ENCODE measurements around the gene MED8.

The MED8 gene

GRCh38 chr1:43388613-43389012, 987 bp downstream of the MED8 start:
- in situ Hi-C loops (cut with HindIII; ENCODE audit: low sequenced_read_pairs), result no loop called here

DNA sequence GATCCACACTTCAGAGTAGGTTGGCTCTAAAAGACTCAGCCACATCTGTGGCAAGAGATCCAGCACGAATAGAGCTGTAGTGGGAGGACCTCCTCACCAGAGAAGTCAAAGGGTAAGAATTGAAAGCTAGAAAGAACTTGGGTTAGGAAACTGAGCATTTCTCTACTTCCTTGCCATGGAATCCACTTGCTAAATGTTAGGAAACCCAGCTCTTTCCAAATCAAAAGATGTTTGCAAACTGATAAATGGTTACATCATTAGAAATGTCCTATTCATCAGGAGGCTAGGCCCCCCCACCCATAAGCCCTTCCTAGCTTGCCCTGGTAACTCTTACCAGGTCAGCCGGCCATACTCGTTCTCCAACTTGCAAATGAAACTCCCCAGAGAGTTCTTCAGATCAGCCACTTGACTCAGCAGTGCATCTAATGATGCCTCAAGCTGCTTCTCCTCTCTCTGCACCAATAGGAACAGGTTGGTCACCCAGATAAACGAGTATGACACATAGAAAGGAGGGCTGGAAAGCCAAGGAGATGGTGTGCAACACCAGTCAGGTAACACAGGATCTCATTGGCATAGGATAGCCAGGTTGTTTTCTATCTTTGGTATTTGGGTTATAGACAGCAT, 1.5 kb downstream of the MED8 start:
- in situ Hi-C loops (cut with HindIII; ENCODE audit: low sequenced_read_pairs), result no loop called here

- in situ Hi-C loops (cut with HindIII; ENCODE audit: low sequenced_read_pairs), result no loop called here
These were observed 2.9 kb downstream of the MED8 start for GRCh38 chr1:43386676-43387075.

- in situ Hi-C loops (cut with HindIII; ENCODE audit: low sequenced_read_pairs), result no loop called here
These were observed 6.2 kb downstream of the MED8 start for GRCh38 chr1:43383449-43383848.

DNA sequence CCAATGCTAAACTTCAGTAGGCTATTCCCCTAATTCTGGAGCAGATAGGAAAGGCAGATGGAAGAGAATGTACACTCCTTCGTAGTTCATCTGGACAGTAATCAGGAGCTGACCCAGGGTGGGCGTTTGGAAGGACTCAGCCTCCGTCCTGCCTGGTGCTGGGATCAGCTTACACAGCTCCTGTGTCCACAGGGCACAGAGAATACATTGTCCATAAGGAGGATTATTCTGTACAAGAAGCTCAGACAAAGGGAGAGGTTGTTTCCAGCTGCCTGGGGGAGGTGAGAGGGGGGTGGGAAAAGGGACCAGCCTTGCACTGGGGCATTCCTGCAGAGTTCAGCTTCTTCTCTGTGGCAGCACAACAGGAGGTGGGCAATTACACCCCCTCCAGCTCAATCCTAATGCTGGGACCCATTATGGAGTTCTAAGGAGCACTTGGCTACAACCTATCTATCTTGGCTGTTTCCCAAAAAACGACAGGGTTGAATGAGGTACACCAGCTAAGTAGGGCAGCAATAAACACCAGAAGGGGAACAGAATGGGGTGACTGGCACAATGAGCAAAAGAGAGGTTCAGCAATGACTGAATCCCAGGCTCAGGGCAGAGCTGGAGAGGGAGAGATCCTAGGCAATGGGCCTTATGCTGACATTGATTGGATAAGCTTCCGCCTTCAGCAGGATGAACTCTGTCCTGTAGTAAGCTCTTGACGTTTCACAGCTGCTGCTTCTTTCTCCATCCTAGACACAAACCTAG, 7.4 kb downstream of the MED8 start:
- in situ Hi-C loops (cut with HindIII; ENCODE audit: low sequenced_read_pairs), result no loop called here

GRCh38 chr1:43381612-43382011, 8.0 kb downstream of the MED8 start:
- in situ Hi-C loops (cut with HindIII; ENCODE audit: low sequenced_read_pairs), result no loop called here

DNA sequence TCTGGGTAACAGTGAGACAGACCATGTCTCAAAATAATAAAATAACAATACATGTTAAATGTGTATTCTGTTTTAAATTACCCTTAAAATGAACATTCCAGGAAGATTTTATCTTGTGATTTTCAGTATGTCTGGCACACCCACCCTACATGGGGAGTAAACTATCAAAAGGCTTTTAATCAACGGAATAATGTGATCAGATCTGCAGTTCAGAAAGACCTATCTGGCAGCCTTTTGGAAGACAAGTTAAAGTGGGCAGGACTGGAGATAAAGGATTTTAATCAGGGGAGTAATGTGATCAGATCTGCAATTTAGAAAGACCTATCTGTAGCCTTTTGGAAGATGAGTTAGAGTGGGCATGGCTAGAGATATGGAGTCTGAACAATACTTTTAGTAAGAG, 10.1 kb downstream of the MED8 start:
- in situ Hi-C loops (cut with HindIII; ENCODE audit: low sequenced_read_pairs), result no loop called here

DNA sequence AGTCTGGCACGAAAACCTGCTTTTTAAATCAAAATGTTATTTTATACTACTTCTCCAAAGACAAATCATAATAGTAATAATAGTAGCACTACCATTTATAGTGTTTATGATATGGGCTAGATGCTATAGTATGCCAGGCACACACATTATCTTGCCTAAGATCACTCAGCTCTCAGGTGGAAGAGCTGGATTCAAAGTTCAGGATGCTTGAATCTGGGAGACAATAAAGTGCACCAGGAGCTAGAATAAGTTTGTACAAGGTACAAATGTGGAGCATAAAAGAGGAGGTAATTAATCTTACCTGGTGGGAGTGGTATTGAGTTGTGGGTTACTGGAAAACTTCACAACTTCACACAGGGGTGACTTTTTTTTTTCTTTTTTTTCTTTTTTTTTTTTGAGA, 11.8 kb downstream of the MED8 start:
- in situ Hi-C loops (cut with HindIII; ENCODE audit: low sequenced_read_pairs), result no loop called here

DNA sequence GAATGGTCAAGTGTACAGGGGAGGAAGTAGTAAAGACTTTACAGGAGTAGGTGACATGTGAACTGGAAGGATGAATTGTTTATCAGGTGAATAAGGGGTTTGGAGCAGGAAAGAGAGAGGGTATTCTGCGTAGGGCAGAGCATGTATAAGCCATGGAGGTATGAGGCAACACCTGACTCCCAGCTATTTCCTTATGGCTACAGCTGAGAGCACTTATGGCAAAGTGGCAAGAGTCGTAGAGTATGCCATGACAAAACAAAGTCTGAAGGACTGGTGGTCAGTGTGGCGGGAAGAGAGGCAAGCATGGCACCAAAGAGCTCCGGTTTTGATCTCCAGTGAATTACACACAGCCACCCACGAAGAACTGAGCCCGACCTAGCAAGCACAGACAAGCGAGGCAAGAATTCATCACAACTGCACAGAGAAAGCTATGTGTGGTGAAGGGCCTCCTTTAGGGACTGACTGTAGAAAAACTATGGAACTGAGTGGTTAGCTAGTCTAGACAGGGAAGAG, 12.8 kb downstream of the MED8 start:
- in situ Hi-C loops (cut with HindIII; ENCODE audit: low sequenced_read_pairs), result no loop called here

GRCh38 chr1:43373066-43373940, 16.3 kb downstream of the MED8 start:
- in situ Hi-C loops (cut with HindIII; ENCODE audit: low sequenced_read_pairs), result loop anchor here (5.0 kb wide), 1 partner anchor 71 kb away; the partner anchor contains the start of gene TIE1

DNA sequence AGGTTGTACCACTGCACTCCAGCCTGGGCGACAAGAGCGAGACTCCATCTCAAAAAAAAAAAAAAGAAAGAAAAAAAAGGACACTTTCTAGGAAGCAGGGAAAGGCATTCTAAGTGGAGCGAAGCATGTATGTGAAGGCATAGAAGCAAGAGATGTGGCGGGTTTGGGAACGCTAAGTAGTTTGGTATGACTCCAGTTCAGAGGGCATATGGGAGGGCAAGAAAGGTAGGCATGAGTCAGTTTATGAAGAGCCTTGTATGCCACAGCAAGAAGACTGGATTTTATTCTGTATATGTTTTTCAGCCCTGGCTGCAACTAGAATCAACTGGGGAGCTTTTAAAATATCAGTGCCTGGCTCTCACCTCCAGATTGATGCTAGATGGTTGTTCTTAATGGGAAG, 17.4 kb downstream of the MED8 start:
- in situ Hi-C loops (cut with HindIII; ENCODE audit: low sequenced_read_pairs), result loop anchor here (5.0 kb wide), 1 partner anchor 70 kb away; the partner anchor contains the start of gene TIE1

GRCh38 chr1:43370564-43370963, 19.0 kb downstream of the MED8 start:
- in situ Hi-C loops (cut with HindIII; ENCODE audit: low sequenced_read_pairs), result loop anchor here (5.0 kb wide), 1 partner anchor 68 kb away; the partner anchor contains the start of gene TIE1

GRCh38 chr1:43369779-43370178, 19.8 kb downstream of the MED8 start:
- in situ Hi-C loops (cut with HindIII; ENCODE audit: low sequenced_read_pairs), result loop anchor here (5.0 kb wide), 1 partner anchor 67 kb away; the partner anchor contains the start of gene TIE1

DNA sequence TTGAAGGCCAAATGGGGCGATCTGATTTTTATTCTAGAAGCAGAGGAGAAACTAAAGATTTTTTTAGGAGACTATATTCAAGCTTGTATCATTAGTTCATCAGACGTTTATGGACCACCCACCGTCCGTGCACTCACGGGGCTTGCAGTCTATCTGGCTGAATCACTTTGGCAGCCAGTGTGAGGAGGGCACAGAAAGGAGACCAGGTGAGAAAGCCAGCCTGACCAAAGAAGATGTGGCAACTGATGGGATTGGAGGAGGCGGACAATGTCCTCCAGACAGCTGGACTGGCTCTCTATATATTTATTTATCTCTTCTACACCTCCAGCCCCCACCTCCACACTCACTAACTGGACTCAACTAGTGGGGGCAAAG, 21.0 kb downstream of the MED8 start:
- in situ Hi-C loops (cut with HindIII; ENCODE audit: low sequenced_read_pairs), result no loop called here

DNA sequence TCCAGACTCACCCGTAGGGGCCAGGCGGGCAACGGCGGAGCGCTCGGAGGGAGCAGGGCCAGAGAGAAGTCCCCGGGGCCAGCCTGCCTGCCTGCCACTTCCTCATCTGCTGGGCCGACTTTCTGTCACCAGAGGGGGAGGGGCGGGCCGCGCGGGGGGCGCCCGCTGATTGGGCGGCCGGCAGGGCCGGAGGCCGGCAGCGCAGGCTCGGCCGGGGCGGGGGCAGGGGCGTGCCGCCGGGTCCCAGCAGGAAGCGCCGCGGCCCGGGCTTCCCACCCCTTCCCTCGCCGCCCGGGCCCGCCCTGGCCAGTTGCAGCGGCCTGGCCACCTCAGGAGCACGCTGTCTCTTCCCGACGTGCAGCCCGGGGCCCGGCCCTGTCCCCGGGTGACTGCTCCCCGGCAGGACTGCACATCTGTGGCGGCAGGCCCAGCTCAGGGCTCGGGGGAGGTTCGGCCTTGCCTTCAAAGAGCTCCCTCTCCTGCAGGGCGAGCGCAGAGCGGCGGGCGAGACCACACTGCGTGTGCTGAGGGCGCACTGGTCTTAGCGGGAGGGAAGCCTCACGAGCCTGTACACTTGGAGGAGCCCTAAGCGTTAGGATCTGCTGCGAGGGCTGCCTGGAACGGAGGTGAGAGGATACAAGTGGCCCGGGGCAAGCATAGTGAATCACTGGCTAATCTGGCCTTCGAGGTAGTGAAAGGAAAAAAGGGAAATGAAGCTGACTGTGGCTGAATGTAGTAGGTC, 21.5 kb downstream of the MED8 start, which contains the start of gene ELOVL1:
ELOVL1 (minus strand) TSS at position 108 of the 742 bp plus-strand sequence. CDS start 2,402 bp downstream, outside the sequence.
- in situ Hi-C loops (cut with HindIII; ENCODE audit: low sequenced_read_pairs), result no loop called here

DNA sequence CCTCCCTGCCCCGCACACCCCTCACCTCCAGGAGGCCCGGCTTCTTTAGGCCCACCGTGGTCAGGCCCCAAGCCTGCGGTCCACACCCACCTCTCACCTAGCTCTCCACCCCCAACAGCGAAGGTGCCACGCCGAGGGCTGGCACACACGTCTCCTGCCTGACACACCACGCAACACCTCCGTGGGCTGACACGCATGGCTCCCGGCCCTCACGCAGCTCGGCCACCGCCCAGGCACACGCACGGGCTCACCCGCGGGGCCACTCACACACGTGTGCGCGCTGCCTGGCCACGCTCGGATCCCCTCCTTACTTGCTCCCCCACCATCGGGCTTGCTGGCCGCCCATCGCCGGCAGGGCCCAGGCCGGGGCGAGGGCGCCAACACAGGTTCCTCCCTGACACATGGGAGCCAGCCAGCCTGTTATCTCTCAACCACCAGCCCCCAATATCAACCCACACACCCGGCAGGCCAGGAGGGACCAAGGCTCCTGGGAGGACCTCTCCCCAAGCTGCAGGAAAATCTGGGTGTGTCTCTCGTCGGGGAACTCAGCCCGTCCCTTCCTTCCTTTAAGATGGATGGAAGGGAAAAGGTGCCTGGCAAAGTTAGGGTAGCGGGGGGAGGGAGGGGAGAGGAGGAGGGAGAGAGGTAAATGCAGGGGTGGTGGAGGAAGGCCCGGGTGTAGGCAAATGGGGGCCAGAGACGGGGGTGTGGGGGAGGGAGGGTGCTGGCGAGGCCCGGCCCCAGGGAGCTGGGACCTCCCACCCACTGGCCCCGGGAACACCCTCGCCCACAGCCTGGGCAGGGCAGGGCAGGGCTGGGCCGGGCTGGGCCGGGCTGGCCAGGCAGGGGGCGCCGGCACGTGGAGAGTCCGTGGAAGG, 22.3 kb downstream of the MED8 start:
- in situ Hi-C loops (cut with HindIII; ENCODE audit: low sequenced_read_pairs), result no loop called here

GRCh38 chr1:43366601-43367025, 23.0 kb downstream of the MED8 start:
- in situ Hi-C loops (cut with HindIII; ENCODE audit: low sequenced_read_pairs), result no loop called here

GRCh38 chr1:43366179-43366578, 23.4 kb downstream of the MED8 start:
- in situ Hi-C loops (cut with HindIII; ENCODE audit: low sequenced_read_pairs), result no loop called here

GRCh38 chr1:43365678-43366077, 23.9 kb downstream of the MED8 start:
- in situ Hi-C loops (cut with HindIII; ENCODE audit: low sequenced_read_pairs), result no loop called here

Data from endothelial cell of hepatic sinusoid (primary cell).